Prostate gland (tissue), 2 donors: ENCODE results near the gene ASB3. TPM values are rescaled to one million over a fixed set of nuclear protein-coding genes. Genes with fewer than 3 reads are reported as not detected.

Source experiments
- DNase-seq: peaks from one replicate; pipeline ENCODE4 v3.0.0-alpha.2; 2019; ENCODE audit warnings: low spot score
- H3K27ac ChIP-seq, 2 donors: fragments of 200-600 bp; sonication (generic); 2 replicates each; pipeline ENCODE4 v1.5.1; 2017 to 2019
- H3K27me3 ChIP-seq: fragments of 200-600 bp; sonication (generic); replicated peaks from 2 replicates; pipeline ENCODE4 v1.5.1; 2019; ENCODE audit not compliant: insufficient read depth
- H3K36me3 ChIP-seq, 2 donors: fragments of 200-600 bp; sonication (generic); 1 replicate in 1 of 2; 2 replicates in 1 of 2; pipeline versions ENCODE4 v1.5.1 to v1.8.1; 2017 to 2019
- H3K4me1 ChIP-seq: fragments of 200-600 bp; sonication (generic); replicated peaks from 2 replicates; pipeline ENCODE4 v1.5.1; 2019
- H3K4me3 ChIP-seq, 2 donors: fragments of 200-600 bp; sonication (generic); 2 replicates each; pipeline ENCODE4 v1.5.1; 2017 to 2019
- H3K9me3 ChIP-seq: fragments of 200-600 bp; sonication (generic); 2 replicates; pipeline ENCODE4 v1.5.1; 2017
- CTCF ChIP-seq, 4 experiments: fragments of 200-600 bp in 2 of 4; fragments of 450-650 bp in 2 of 4; sonication (generic) in 2 of 4; IDR thresholded peaks; 1 replicate in 3 of 4; 2 replicates in 1 of 4; pipeline ENCODE4 v1.5.1; 2016 to 2019; ENCODE audit warnings: antibody characterized with exemption in 4 of 4, mild to moderate bottlenecking in 2 of 4, moderate library complexity in 2 of 4
- POLR2A ChIP-seq: fragments of 450-650 bp; IDR thresholded peaks from one replicate; pipeline ENCODE4 v1.6.1; 2016; ENCODE audit warnings: antibody characterized with exemption, mild to moderate bottlenecking
- POLR2AphosphoS5 ChIP-seq: sonication (generic); formaldehyde crosslinking; IDR thresholded peaks from one replicate; pipeline ENCODE4 v1.6.1; 2017; ENCODE audit warnings: antibody characterized with exemption
- WGBS: methylation state at CpG from one replicate; pipeline ENCODE4 v1.1.5; 2018; 5-methylcytosine and 5-hydroxymethylcytosine counted together
- intact Hi-C: fragments of 100-400 bp; cut with DNase I; formaldehyde crosslinking; loops from one replicate; pipeline ENCODE4 v1.14.2; 2022
- total RNA-seq, 2 donors: library from RNA; depleted of rRNA; stranded (reverse); fragments of >200 nt; gene quantifications; one replicate each; pipeline ENCODE4 v1.1.0, GENCODE V29; 2016

Gene ASB3
- total RNA-seq, 2 donors from 2014 or later, result 14.3 to 23.6 TPM

- intact Hi-C loops, result no loop called here
- TF ChIP-seq POLR2AphosphoS5, result no peak
- TF ChIP-seq POLR2A, result no peak
- no peak for TF ChIP-seq CTCF (IDR thresholded peaks at IDR 0.05)
- Histone ChIP-seq H3K27ac (no peak overlapping the region), H3K4me1 (no peaks in the 10 kb centered on the region), H3K36me3 (no peaks in the 10 kb centered on the region), H3K27me3 (no peaks in the 10 kb centered on the region), H3K9me3 (no peaks in the 10 kb centered on the region), H3K4me3 (no peak overlapping the region)
- DNase-seq, result no peak
- 50% methylated on average over 1 of the region's 1 CpG for WGBS
Observed at GRCh38 chr2:53777134-53777533, 9.6 kb downstream of the ASB3 start.

GRCh38 chr2:53770264-53770663 lies 16.5 kb downstream of the ASB3 start:
- Histone ChIP-seq H3K27me3 (no peaks in the 10 kb centered on the region), H3K4me1 (no peaks in the 10 kb centered on the region), H3K36me3 (no peaks in the 10 kb centered on the region), H3K9me3 (no peaks in the 10 kb centered on the region), H3K27ac (no peak overlapping the region), H3K4me3 (no peak overlapping the region)
- 93% methylated on average over 4 of the region's 4 CpGs for WGBS
- DNase-seq, result no peak
- intact Hi-C loops, result no loop called here
- TF ChIP-seq CTCF (IDR thresholded peaks at IDR 0.05) (no peak), POLR2AphosphoS5 (no peak), POLR2A (no peak)

GRCh38 chr2:53769318-53769945 lies 17.3 kb downstream of the ASB3 start:
- DNase-seq, result no peak

GRCh38 chr2:53768242-53768542 lies 18.6 kb downstream of the ASB3 start:
- under 1% methylated on average over 12 of the region's 12 CpGs for WGBS
- Histone ChIP-seq H3K36me3 (no peaks in the 10 kb centered on the region), H3K9me3 (no peaks in the 10 kb centered on the region), H3K4me1 (no peaks in the 10 kb centered on the region), H3K4me3 (peak overlapping the region; percentile 48 to 57), H3K27me3 (no peaks in the 10 kb centered on the region), H3K27ac (peak overlapping the region; percentile 45 to 75)
- no peak for DNase-seq
- intact Hi-C loops, result no loop called here
- TF ChIP-seq POLR2AphosphoS5 (no peak), POLR2A (no peak), CTCF (IDR thresholded peaks at IDR 0.05) (no peak)

More at GRCh38 chr2:53769318-53769945, 17.3 kb downstream of the ASB3 start:
- Histone ChIP-seq H3K27me3 (no peaks in the 10 kb centered on the region), H3K4me3 (no peak overlapping the region), H3K4me1 (no peaks in the 10 kb centered on the region), H3K27ac (no peak overlapping the region), H3K9me3 (no peaks in the 10 kb centered on the region), H3K36me3 (no peaks in the 10 kb centered on the region)
- TF ChIP-seq POLR2AphosphoS5 (no peak), CTCF (IDR thresholded peaks at IDR 0.05) (no peak), POLR2A (no peak)
- 90% methylated on average over 15 of the region's 15 CpGs for WGBS
- intact Hi-C loops, result no loop called here

GRCh38 chr2:53767405-53768241 lies 19.1 kb downstream of the ASB3 start, which contains the start of gene CHAC2:
TSS of gene CHAC2 (plus strand) at chr2:53767804. CDS start at chr2:53767887, 83 bp downstream.
- Histone ChIP-seq H3K4me1 (no peaks in the 10 kb centered on the region), H3K27ac (peak within 1 kb of the TSS; percentile 45 to 75), H3K9me3 (no peaks in the 10 kb centered on the region), H3K36me3 (no peaks in the 10 kb centered on the region), H3K27me3 (no peaks in the 10 kb centered on the region), H3K4me3 (peak within 1 kb of the TSS; percentile 48 to 57)
- intact Hi-C loops, result no loop called here
- TF ChIP-seq POLR2AphosphoS5, result peak; percentile 76
- TF ChIP-seq CTCF (IDR thresholded peaks at IDR 0.05), result peak; percentile 32 to 55 (median 37)
- peak; percentile 11 for TF ChIP-seq POLR2A
- WGBS, result under 1% methylated on average over 46 of the region's 46 CpGs
- peak; percentile 76 for DNase-seq
